Spinal cord (tissue), 10 donors: ENCODE measurements around the gene PLXNA4. TPM values are rescaled to one million over a fixed set of nuclear protein-coding genes. Genes with fewer than 3 reads are reported as not detected.

Source experiments
- DNase-seq, 6 donors: peaks; one replicate each; pipeline versions ENCODE4 v3.0.0 to v3.0.0-alpha.2; 2013 to 2015; ENCODE audit warnings: low spot score in 6 of 6, low read depth in 4 of 6
- H3K27ac ChIP-seq: one replicate; pipeline ENCODE4 v1.5.1; 2013; ENCODE audit warnings: low read depth, low read length, control low read depth
- H3K27me3 ChIP-seq: one replicate; pipeline ENCODE4 v1.6.1; 2013; ENCODE audit warnings: low read length; ENCODE audit not compliant: control insufficient read depth, insufficient read depth
- H3K36me3 ChIP-seq: one replicate; pipeline ENCODE4 v1.6.1; 2013; ENCODE audit warnings: low read length; ENCODE audit not compliant: control insufficient read depth, insufficient read depth
- H3K4me1 ChIP-seq: one replicate; pipeline ENCODE4 v1.6.1; 2013; ENCODE audit warnings: low read length; ENCODE audit not compliant: control insufficient read depth, insufficient read depth
- H3K4me3 ChIP-seq: one replicate; pipeline ENCODE4 v1.5.1; 2013; ENCODE audit warnings: low read depth, low read length, control low read depth
- H3K9me3 ChIP-seq: one replicate; pipeline ENCODE4 v1.6.1; 2013; ENCODE audit warnings: low read length; ENCODE audit not compliant: control insufficient read depth, insufficient read depth
- WGBS: methylation state at CpG from one replicate; pipeline ENCODE4 v1.1.5; 2013; ENCODE audit warnings: missing lambda C conversion rate; ENCODE audit not compliant: insufficient coverage; 5-methylcytosine and 5-hydroxymethylcytosine counted together
- polyA plus RNA-seq, 2 donors: library from polyadenylated mRNA; unstranded; fragments of 120-200 nt; gene quantifications; one replicate each; pipeline ENCODE4 v1.2.1, GENCODE V29; 2013; ENCODE audit not compliant: insufficient read length in 2 of 2
- total RNA-seq, 2 donors: library from RNA; depleted of rRNA in 1 of 2; stranded (reverse); fragments of 120-200 nt in 1 of 2; fragments of >200 nt in 1 of 2; gene quantifications; one replicate each; pipeline versions ENCODE4 v1.2.3 to v1.2.4, GENCODE V29; 2013 to 2014
- donor health status: healthy.

PLXNA4 gene
- total and polyA plus RNA-seq, 4 donors, result 13.8 to 29.7 (median 23.2) TPM

DNA sequence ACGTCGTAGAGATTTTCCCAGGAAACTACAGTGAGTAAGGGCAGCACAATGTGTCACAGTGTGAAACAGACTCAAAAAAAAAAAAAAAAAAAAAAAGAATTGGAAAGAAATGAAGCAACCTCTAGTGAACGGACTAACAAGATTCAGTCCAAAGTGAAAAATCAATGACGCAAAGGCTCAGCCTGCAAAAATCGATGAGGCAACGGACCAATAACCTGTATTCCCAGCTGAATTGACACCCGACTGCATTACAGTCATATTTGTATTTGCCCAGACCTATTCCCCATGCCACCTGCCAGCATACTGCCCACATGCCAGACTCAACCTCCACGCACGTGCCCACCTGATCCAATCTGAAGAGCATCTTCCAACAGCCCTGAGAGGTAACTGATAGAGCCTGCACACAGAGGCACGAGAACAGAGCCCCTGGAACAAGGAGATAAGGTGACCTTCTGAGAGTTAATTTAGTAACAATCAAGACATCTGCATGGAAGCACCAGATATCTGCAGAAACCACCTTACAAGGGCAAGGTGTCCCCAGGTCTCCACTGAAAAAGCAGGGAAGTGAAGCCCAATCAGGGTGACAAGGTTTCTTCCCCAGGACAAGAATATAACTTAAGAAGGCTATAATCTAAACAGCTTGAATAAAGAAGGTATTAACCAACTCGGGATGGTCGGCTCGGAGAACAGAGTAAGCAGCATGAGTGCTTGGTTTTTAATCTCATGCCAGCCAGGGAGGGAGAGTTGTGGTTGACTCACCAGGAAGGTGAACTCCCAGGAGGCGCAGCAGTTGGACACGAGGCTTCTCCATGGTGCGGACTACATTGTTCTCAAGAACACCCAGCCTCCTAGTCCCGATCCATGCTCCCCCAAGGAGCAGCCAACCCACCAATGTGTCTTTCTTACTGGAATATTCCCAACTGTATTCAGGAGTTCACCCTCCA lies 48.5 kb downstream of the PLXNA4 start:
- no peaks in the 10 kb centered on the region for H3K4me1 ChIP-seq
- 92% methylated on average over 15 of the region's 17 CpGs for WGBS
- no peaks in the 10 kb centered on the region for H3K27me3 ChIP-seq
- no peaks in the 10 kb centered on the region for H3K36me3 ChIP-seq
- no peak overlapping the region for H3K4me3 ChIP-seq
- no peak overlapping the region for H3K27ac ChIP-seq
- H3K9me3 ChIP-seq, result no peaks in the 10 kb centered on the region
- peak in 1 of 6 donors; percentile 31 for DNase-seq

GRCh38 chr7:132526111-132526740 lies 50.0 kb downstream of the PLXNA4 start:
- no peak for DNase-seq
- no peak overlapping the region for H3K4me3 ChIP-seq
- 86% methylated on average over 1 of the region's 7 CpGs for WGBS

GRCh38 chr7:132521423-132521822 lies 54.8 kb downstream of the PLXNA4 start:
- H3K4me3 ChIP-seq, result no peak overlapping the region
- WGBS, result 91% methylated on average over 5 of the region's 5 CpGs
- no peak for DNase-seq
- no peaks in the 10 kb centered on the region for H3K9me3 ChIP-seq
- H3K4me1 ChIP-seq, result no peaks in the 10 kb centered on the region
- H3K36me3 ChIP-seq, result peaks cover 8% of the 10 kb centered on the region
- no peaks in the 10 kb centered on the region for H3K27me3 ChIP-seq
- no peak overlapping the region for H3K27ac ChIP-seq

More at GRCh38 chr7:132526111-132526740, 50.0 kb downstream of the PLXNA4 start:
- H3K27ac ChIP-seq, result no peak overlapping the region
- no peaks in the 10 kb centered on the region for H3K9me3 ChIP-seq
- no peaks in the 10 kb centered on the region for H3K4me1 ChIP-seq
- H3K27me3 ChIP-seq, result no peaks in the 10 kb centered on the region
- no peaks in the 10 kb centered on the region for H3K36me3 ChIP-seq

DNA sequence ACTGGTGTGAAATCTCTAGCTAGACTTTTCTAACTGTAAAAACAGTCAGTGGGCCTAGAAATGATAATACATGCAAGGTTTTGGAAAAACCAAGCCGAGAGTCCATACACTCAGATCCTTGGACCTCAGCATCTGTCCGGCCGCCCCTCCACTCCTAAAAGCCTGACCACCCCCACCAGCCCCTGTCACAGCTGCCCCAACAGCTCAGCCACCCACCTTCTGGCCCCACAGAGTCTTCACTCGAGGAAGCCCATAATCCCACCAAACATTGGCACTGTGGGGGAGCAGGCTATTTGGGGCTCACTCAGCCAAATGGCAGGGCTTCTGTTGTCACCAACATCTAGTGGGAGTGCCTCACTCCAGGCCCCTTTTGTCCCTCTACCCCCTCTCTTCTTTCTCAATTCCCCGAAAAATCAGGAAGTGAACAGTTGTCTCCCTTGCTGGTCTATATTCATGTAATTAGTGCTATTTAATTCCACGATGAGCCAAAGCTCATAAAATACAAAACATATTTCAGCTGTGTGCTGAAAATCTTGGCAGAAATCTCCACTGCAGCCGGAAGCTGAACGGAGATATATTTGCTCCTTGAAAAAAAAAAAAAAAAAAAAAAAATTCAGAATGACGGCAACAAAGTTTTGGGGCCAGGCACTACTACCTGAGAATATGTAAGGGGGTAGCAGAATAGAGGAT lies 55.5 kb downstream of the PLXNA4 start:
- WGBS, result 80% methylated on average over 4 of the region's 9 CpGs

GRCh38 chr7:132519936-132520335 lies 56.3 kb downstream of the PLXNA4 start:
- H3K4me1 ChIP-seq, result no peaks in the 10 kb centered on the region
- WGBS, result 100% methylated on average over 1 of the region's 1 CpG
- no peak overlapping the region for H3K4me3 ChIP-seq
- no peaks in the 10 kb centered on the region for H3K27me3 ChIP-seq
- H3K9me3 ChIP-seq, result no peaks in the 10 kb centered on the region
- H3K36me3 ChIP-seq, result peaks cover 8% of the 10 kb centered on the region
- DNase-seq, result no peak
- no peak overlapping the region for H3K27ac ChIP-seq

More for the DNA sequence above, 55.5 kb downstream of the PLXNA4 start:
- peak in 2 of 6 donors; percentile 38 to 45 for DNase-seq
- H3K36me3 ChIP-seq, result peaks cover 8% of the 10 kb centered on the region
- H3K4me3 ChIP-seq, result no peak overlapping the region
- no peaks in the 10 kb centered on the region for H3K4me1 ChIP-seq
- no peak overlapping the region for H3K27ac ChIP-seq
- no peaks in the 10 kb centered on the region for H3K27me3 ChIP-seq
- H3K9me3 ChIP-seq, result no peaks in the 10 kb centered on the region

- no peak overlapping the region for H3K27ac ChIP-seq
- DNase-seq, result no peak
- no peaks in the 10 kb centered on the region for H3K9me3 ChIP-seq
- H3K36me3 ChIP-seq, result peaks cover 8% of the 10 kb centered on the region
- H3K4me1 ChIP-seq, result no peaks in the 10 kb centered on the region
- H3K4me3 ChIP-seq, result no peak overlapping the region
- WGBS, result 75% methylated on average over 6 of the region's 6 CpGs
- H3K27me3 ChIP-seq, result no peaks in the 10 kb centered on the region
Observed at GRCh38 chr7:132518839-132519173, 57.5 kb downstream of the PLXNA4 start.

- Histone ChIP-seq H3K4me1 (no peaks in the 10 kb centered on the region), H3K9me3 (no peaks in the 10 kb centered on the region), H3K36me3 (peaks cover 8% of the 10 kb centered on the region), H3K27ac (no peak overlapping the region), H3K4me3 (no peak overlapping the region), H3K27me3 (no peaks in the 10 kb centered on the region)
- 79% methylated on average over 6 of the region's 11 CpGs for WGBS
- DNase-seq, result no peak
Observed at GRCh38 chr7:132518102-132518838, 58.0 kb downstream of the PLXNA4 start.

GRCh38 chr7:132516042-132516840 lies 60.0 kb downstream of the PLXNA4 start:
- Histone ChIP-seq H3K4me3 (no peak overlapping the region), H3K9me3 (no peaks in the 10 kb centered on the region), H3K27ac (no peak overlapping the region), H3K4me1 (no peaks in the 10 kb centered on the region), H3K36me3 (peaks cover 8% of the 10 kb centered on the region), H3K27me3 (no peaks in the 10 kb centered on the region)
- WGBS, result 79% methylated on average over 2 of the region's 5 CpGs
- DNase-seq, result no peak
